ENCODE measurements around the gene PTH. TPM values are rescaled to one million over a fixed set of nuclear protein-coding genes. Genes with fewer than 3 reads are reported as not detected.

Gene PTH
- total RNA-seq, 1 experiment from 2014 or later: not detected

- ChIA-PET POLR2A (interaction anchor here (0.6 kb wide), 1 partner anchor 19 kb away, joined by 3 read pairs; no protein-coding TSS in a partner anchor), RAD21 (ENCODE audit: low non-redundant PET in 1 of 2, low total read pairs in 2 of 2, uncharacterized antibody in 2 of 2, unreplicated experiment in 2 of 2) (no interaction called here), CTCF (interaction anchor here (0.7 to 1.4 kb wide), 3 partner anchors 7 to 14 kb away, joined by 3 to 5 read pairs (median 3); partner anchors contain the start of gene BTBD10)
- no peak overlapping the region for H3K27ac ChIP-seq (ENCODE audit: low read depth, low read length)
- DNase-seq (ENCODE audit: low read depth, low spot score) (no peak), ATAC-seq (no peak)
- no peak overlapping the region for H3K9ac ChIP-seq (ENCODE audit: low read length)
- H2AFZ ChIP-seq (ENCODE audit: low read depth, low read length, poor library complexity, severe bottlenecking): no peak overlapping the region
- H4K20me1 ChIP-seq (ENCODE audit: insufficient read depth): no peaks in the 10 kb centered on the region
- no peaks in the 10 kb centered on the region for H3K79me2 ChIP-seq (ENCODE audit: insufficient read depth, low read length)
- no TSS peak for BruUV-seq (replicated peaks)
- H3K9me3 ChIP-seq (ENCODE audit: control insufficient read depth in 1 of 2, insufficient read depth in 1 of 2, low read depth in 1 of 2, low read length in 2 of 2): no peaks in the 10 kb centered on the region
- no peaks in the 10 kb centered on the region; the same call in 1 of the 2 replicates for H3K9me2 ChIP-seq (ENCODE audit: insufficient read depth)
- H3K4me2 ChIP-seq (ENCODE audit: low read length): no peak overlapping the region
- H3K36me3 ChIP-seq (ENCODE audit: control insufficient read depth in 1 of 2, insufficient read depth in 2 of 2, low read length in 2 of 2): no peaks in the 10 kb centered on the region
- no peaks in the 10 kb centered on the region for H3K4me1 ChIP-seq (ENCODE audit: control insufficient read depth in 1 of 2, insufficient read depth in 2 of 2, low read length in 2 of 2)
- no peak for TF ChIP-seq TCF7L2 (IDR thresholded peaks at IDR 0.05; ENCODE audit: borderline replicate concordance, extremely low read depth, insufficient read depth, insufficient read length)
- no peak for TF ChIP-seq CEBPB (IDR thresholded peaks at IDR 0.05; ENCODE audit: low read depth)
- no peak for TF ChIP-seq ZBTB33 (IDR thresholded peaks at IDR 0.05; ENCODE audit: extremely low read depth, insufficient replicate concordance, low read length)
- no peak for TF ChIP-seq CTCF (IDR thresholded peaks at IDR 0.05 in 2 of 3, conservative IDR thresholded peaks at IDR 0.05 in 1 of 3; ENCODE audit: borderline replicate concordance in 1 of 3, insufficient read depth in 1 of 3, low read depth in 2 of 3, low read length in 2 of 3)
- TF ChIP-seq SP1 (IDR thresholded peaks at IDR 0.05; ENCODE audit: low read depth): no peak
- no peak for TF ChIP-seq RAD21 (IDR thresholded peaks at IDR 0.05; ENCODE audit: low read depth)
- no peak for TF ChIP-seq REST (IDR thresholded peaks at IDR 0.05; ENCODE audit: low read depth)
- TF ChIP-seq YY1 (IDR thresholded peaks at IDR 0.05; ENCODE audit: extremely low read depth, insufficient replicate concordance, low read depth, low read length): no peak
- TF ChIP-seq MAX (IDR thresholded peaks at IDR 0.05): no peak
- no peak for TF ChIP-seq EZH2phosphoT487 (IDR thresholded peaks at IDR 0.05; ENCODE audit: borderline replicate concordance)
- TF ChIP-seq ZFX (IDR thresholded peaks at IDR 0.05): no peak
- no peak for TF ChIP-seq EGR1 (IDR thresholded peaks at IDR 0.05; ENCODE audit: low read depth)
- TF ChIP-seq SRF (IDR thresholded peaks at IDR 0.05; ENCODE audit: low read depth): no peak
- no peak for TF ChIP-seq ATF3 (IDR thresholded peaks at IDR 0.05)
- no peak for TF ChIP-seq CBX3 (IDR thresholded peaks at IDR 0.05; ENCODE audit: low read depth)
- no peak for TF ChIP-seq ZNF274 (IDR thresholded peaks at IDR 0.05; ENCODE audit: low read depth, low read length)
- no peak for TF ChIP-seq POLR2AphosphoS5 (IDR thresholded peaks at IDR 0.05; ENCODE audit: low read depth, low read length)
- TF ChIP-seq SIN3A (IDR thresholded peaks at IDR 0.05; ENCODE audit: low read depth): no peak
- intact Hi-C loops (cut with micrococcal nuclease): no loop called here
- no peaks in the 10 kb centered on the region for H3K27me3 ChIP-seq (ENCODE audit: insufficient read depth, low read length)
- no peak overlapping the region for H3K4me3 ChIP-seq (replicated peaks in 1 of 2; ENCODE audit: low read depth in 1 of 2, low read length in 2 of 2)
Measured at GRCh38 chr11:13473013-13473722, 22.6 kb downstream of the PTH start.

All from HCT116 (cell line).